ENCODE results near the gene DBX2.
"Not testable (repeated sequence)": the region's sequence is repeated elsewhere in the genome, so short reads cannot be mapped to it uniquely, and the experiment has no call there.

The DBX2 gene

GRCh38 chr12:44999355-44999754 lies 51.5 kb downstream of the DBX2 start:
- H3K27ac ChIP-seq (ENCODE audit: low read depth, low read length), result no peak overlapping the region
- no peaks in the 10 kb centered on the region for H3K79me2 ChIP-seq (ENCODE audit: insufficient read depth, low read length)
- no peak for TF ChIP-seq EZH2phosphoT487 (conservative IDR thresholded peaks at IDR 0.05; ENCODE audit: low read length)
- no peaks in the 10 kb centered on the region for H3K9me3 ChIP-seq (ENCODE audit: insufficient read depth, low read length)
- no peak overlapping the region for H3K4me3 ChIP-seq (ENCODE audit: insufficient read depth, low read length, poor library complexity, severe bottlenecking)
- H3K9ac ChIP-seq (ENCODE audit: low read length), result no peak overlapping the region
- H3K27me3 ChIP-seq (ENCODE audit: low read length), result no peaks in the 10 kb centered on the region
- H4K20me1 ChIP-seq (ENCODE audit: low read depth, low read length), result no peaks in the 10 kb centered on the region
- H3K36me3 ChIP-seq (ENCODE audit: low read length), result no peaks in the 10 kb centered on the region
- H2AFZ ChIP-seq (ENCODE audit: low read depth, low read length, severe bottlenecking), result no peak overlapping the region
- no peak overlapping the region for H3K4me2 ChIP-seq (ENCODE audit: low read depth, low read length, poor library complexity, severe bottlenecking)
- H3K9me2 ChIP-seq (replicated peaks; ENCODE audit: insufficient read depth, low read length), result no peaks in the 10 kb centered on the region
- no peaks in the 10 kb centered on the region for H3F3A ChIP-seq (ENCODE audit: insufficient read depth)

GRCh38 chr12:44993161-44993560 lies 57.7 kb downstream of the DBX2 start:
- Histone ChIP-seq H3F3A (ENCODE audit: insufficient read depth) (no peaks in the 10 kb centered on the region), H3K9me2 (replicated peaks; ENCODE audit: insufficient read depth, low read length) (no peaks in the 10 kb centered on the region), H2AFZ (ENCODE audit: low read depth, low read length, severe bottlenecking) (no peak overlapping the region), H3K9ac (ENCODE audit: low read length) (no peak overlapping the region), H3K36me3 (ENCODE audit: low read length) (no peaks in the 10 kb centered on the region), H3K4me3 (ENCODE audit: insufficient read depth, low read length, poor library complexity, severe bottlenecking) (no peak overlapping the region), H4K20me1 (ENCODE audit: low read depth, low read length) (no peaks in the 10 kb centered on the region), H3K27me3 (ENCODE audit: low read length) (no peaks in the 10 kb centered on the region), H3K79me2 (ENCODE audit: insufficient read depth, low read length) (no peaks in the 10 kb centered on the region), H3K9me3 (ENCODE audit: insufficient read depth, low read length) (no peaks in the 10 kb centered on the region), H3K4me2 (ENCODE audit: low read depth, low read length, poor library complexity, severe bottlenecking) (no peak overlapping the region), H3K27ac (ENCODE audit: low read depth, low read length) (no peak overlapping the region)
- TF ChIP-seq EZH2phosphoT487 (conservative IDR thresholded peaks at IDR 0.05; ENCODE audit: low read length) (no peak), CTCF (IDR thresholded peaks at IDR 0.05; ENCODE audit: insufficient read depth, low read length, poor library complexity, severe bottlenecking) (no peak)

- not testable (repeated sequence) for H3K9ac ChIP-seq (ENCODE audit: low read length); H3K9me2 ChIP-seq (replicated peaks; ENCODE audit: insufficient read depth, low read length); H3K36me3 ChIP-seq (ENCODE audit: low read length); H3K79me2 ChIP-seq (ENCODE audit: insufficient read depth, low read length); H4K20me1 ChIP-seq (ENCODE audit: low read depth, low read length); H3F3A ChIP-seq (ENCODE audit: insufficient read depth); H3K4me3 ChIP-seq (ENCODE audit: insufficient read depth, low read length, poor library complexity, severe bottlenecking); H3K9me3 ChIP-seq (ENCODE audit: insufficient read depth, low read length); H3K4me2 ChIP-seq (ENCODE audit: low read depth, low read length, poor library complexity, severe bottlenecking); H3K27me3 ChIP-seq (ENCODE audit: low read length); H2AFZ ChIP-seq (ENCODE audit: low read depth, low read length, severe bottlenecking); H3K27ac ChIP-seq (ENCODE audit: low read depth, low read length)
These were observed 66.0 kb downstream of the DBX2 start for GRCh38 chr12:44984863-44985262.

- H3K9me2 ChIP-seq (replicated peaks; ENCODE audit: insufficient read depth, low read length), result no peaks in the 10 kb centered on the region
- no peaks in the 10 kb centered on the region for H3K36me3 ChIP-seq (ENCODE audit: low read length)
- H2AFZ ChIP-seq (ENCODE audit: low read depth, low read length, severe bottlenecking), result no peak overlapping the region
These were observed 71.0 kb downstream of the DBX2 start for GRCh38 chr12:44979918-44980317.

More at GRCh38 chr12:44979918-44980317, 71.0 kb downstream of the DBX2 start:
- H3F3A ChIP-seq (ENCODE audit: insufficient read depth), result no peaks in the 10 kb centered on the region
- H3K27ac ChIP-seq (ENCODE audit: low read depth, low read length), result no peak overlapping the region
- H3K27me3 ChIP-seq (ENCODE audit: low read length), result no peaks in the 10 kb centered on the region
- no peak overlapping the region for H3K9ac ChIP-seq (ENCODE audit: low read length)
- no peak for TF ChIP-seq EZH2phosphoT487 (conservative IDR thresholded peaks at IDR 0.05; ENCODE audit: low read length)
- no peak for TF ChIP-seq CTCF (IDR thresholded peaks at IDR 0.05; ENCODE audit: insufficient read depth, low read length, poor library complexity, severe bottlenecking)
- no peak overlapping the region for H3K4me2 ChIP-seq (ENCODE audit: low read depth, low read length, poor library complexity, severe bottlenecking)
- H3K4me3 ChIP-seq (ENCODE audit: insufficient read depth, low read length, poor library complexity, severe bottlenecking), result no peak overlapping the region
- H4K20me1 ChIP-seq (ENCODE audit: low read depth, low read length), result no peaks in the 10 kb centered on the region
- no peaks in the 10 kb centered on the region for H3K9me3 ChIP-seq (ENCODE audit: insufficient read depth, low read length)
- no peaks in the 10 kb centered on the region for H3K79me2 ChIP-seq (ENCODE audit: insufficient read depth, low read length)
